ENCODE measurements around the gene GRIP1.
"Not testable (repeated sequence)": the region's sequence is repeated elsewhere in the genome, so short reads cannot be mapped to it uniquely, and the experiment has no call there.

GRIP1 gene

GRCh38 chr12:66531766-66532165 lies 147.1 kb downstream of the GRIP1 start:
- no peak for DNase-seq (ENCODE audit: low spot score)

DNA sequence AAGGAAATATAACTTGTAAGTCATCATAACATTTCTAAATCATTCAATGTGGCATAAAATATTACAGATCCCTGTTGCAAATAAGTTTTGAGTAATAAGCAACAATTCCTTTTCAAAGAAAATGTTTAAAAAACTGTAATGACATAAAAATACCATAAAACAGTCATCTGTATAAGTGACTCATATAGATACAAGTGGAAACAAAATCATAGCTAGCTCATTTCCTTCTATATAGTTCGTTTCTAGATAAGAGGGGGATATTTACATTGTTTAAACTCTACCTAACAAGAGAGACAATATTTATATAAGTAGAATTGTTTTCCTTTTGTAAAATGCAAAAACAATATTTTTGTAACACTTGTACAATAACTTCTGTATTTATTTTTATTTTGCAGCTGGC lies 148.9 kb downstream of the GRIP1 start:
- no peak for DNase-seq (ENCODE audit: low spot score)

- no peak for DNase-seq (ENCODE audit: low spot score)
Observed at GRCh38 chr12:66516561-66516960, 162.3 kb downstream of the GRIP1 start.

- no peak for DNase-seq (ENCODE audit: low spot score)
Observed at GRCh38 chr12:66516133-66516532, 162.7 kb downstream of the GRIP1 start.

DNA sequence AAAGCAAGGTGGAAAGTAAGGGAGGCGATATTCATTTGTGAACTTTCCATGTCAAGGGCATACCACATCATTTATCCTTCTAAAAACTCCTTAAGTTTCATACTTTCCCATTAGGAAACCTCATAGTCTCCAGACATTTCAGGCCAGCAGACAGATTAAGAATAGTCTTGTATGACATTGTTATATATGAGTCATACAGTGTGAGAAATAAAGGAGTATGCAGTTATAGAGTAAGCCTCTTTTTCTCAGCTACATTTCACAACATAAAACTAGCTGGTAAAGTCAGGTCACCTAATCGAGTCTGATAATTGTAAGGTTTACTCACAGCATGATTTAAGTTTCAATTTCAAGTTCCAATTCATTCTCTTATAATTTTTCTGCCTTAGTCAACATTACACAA lies 164.3 kb downstream of the GRIP1 start:
- no peak for DNase-seq (ENCODE audit: low spot score)

DNA sequence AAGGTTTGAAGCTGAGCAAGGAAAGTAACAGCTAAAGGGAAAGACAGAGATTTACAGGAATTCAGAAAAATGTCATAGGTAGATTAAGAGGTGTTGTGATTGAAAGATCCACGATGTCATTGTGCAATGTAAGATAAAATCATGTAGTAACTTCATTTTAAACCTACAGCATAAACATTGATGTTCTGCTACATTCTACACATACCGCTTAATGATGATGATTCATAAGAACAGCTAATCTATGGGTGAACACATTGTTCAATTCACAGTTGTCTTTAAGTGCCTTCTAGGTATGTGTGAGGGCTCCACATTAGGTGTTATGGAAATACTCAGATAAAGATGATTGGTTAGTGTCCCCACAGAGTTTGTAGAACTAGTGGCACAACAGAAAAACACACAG lies 170.9 kb downstream of the GRIP1 start:
- no peak for DNase-seq (ENCODE audit: low spot score)

GRCh38 chr12:66503746-66504145 lies 175.1 kb downstream of the GRIP1 start:
- DNase-seq (ENCODE audit: low spot score), result no peak

GRCh38 chr12:66502911-66503310 lies 176.0 kb downstream of the GRIP1 start:
- no peak for DNase-seq (ENCODE audit: low spot score)

DNA sequence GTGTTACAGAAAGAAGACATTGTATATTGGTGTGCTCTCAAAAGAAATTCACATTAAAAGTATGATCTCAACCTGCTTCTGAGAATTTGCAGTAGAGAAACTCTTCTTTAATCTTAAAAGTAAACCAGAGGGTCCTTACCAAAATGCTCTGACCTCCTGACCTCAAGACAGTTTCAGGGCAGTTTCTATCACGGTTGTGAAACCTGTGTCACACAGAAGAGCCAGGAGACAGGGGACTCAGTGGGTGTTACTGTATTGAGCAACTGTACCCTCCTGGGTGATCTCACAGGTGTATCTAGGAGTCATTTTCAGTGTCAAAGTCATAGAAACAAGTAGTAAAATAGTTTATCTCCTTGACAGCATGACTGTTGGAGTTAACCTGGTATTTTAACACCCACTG lies 178.0 kb downstream of the GRIP1 start:
- no peak for DNase-seq (ENCODE audit: low spot score)

DNA sequence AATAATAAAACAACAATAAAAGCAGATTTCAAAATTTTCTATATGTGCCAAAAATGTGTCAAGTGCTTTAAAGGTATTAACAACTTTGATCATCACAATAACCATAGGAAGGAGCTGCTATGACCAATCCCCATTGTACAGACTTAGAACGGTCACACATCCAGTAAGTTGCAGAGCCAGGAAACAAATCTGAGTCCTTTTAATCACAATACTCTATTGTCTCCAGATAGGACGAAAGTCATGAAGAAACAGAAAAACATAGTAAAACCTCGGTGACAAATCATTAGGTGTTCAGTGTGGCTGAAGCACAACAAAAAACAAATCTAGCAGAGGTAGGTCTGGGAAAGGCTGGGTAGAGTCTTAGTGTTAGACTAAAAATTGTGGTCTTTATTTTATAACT lies 178.8 kb downstream of the GRIP1 start:
- no peak for DNase-seq (ENCODE audit: low spot score)

GRCh38 chr12:66499000-66499399 lies 179.9 kb downstream of the GRIP1 start:
- DNase-seq (ENCODE audit: low spot score), result no peak

DNA sequence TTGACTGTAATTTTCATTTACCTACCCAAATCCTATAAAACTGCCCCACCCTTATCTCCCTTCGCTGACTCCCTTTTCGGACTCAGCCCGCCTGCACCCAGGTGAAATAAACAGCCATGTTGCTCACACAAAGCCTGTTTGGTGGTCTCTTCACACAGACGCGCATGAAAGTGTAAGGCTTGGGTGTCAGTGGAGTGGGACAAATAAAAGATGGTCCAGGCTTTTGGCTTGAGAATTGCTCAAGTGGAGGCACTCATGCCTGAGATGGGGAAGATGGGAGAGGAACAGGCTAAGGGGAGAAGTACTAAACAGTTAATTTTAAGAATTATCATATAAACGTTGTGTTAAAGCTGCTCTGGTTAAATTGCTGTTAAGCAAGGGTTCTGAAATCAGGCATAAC lies 180.8 kb downstream of the GRIP1 start:
- not testable (repeated sequence) for DNase-seq (ENCODE audit: low spot score)

DNA sequence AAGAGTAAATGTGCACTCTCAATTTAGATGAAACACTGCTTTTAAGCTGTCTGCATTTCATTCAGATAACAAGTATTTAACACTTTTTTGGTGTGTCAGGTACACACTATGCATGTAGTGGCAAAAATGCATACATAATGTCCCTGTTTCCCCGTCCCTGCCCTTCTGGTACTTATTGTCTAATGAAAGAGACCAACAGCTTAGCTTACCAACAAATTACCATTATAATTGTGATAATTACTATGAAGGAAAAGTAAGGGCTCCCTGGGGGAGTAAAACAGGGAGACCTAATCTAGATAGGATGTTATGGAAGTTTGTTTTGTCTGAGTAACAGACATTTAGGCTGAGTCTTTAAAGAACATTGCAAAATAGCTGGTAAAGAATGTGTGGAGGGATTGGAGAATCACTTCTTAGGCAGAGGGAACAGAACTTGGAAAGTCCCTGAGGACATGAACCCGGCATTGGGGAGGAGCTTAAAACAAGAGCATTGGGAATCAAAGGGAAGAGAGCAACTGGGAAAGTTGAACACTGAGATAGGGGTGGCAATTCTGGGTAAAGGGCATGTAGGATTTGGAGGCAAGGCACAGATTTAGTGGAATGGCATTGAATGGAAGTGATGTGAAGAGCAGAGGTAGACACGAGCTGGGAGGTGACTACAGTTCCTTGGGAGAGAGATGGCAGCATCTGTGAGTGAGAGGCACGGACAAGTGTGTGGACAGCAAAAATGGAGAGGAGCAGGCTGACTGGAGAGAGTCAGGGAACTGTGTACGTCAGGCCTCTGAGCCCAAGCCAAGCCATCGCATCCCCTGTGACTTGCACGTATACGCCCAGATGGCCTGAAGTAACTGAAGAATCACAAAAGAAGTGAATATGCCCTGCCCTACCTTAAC lies 181.6 kb downstream of the GRIP1 start:
- no peak for DNase-seq (ENCODE audit: low spot score)

- DNase-seq (ENCODE audit: low spot score), result no peak
Observed at GRCh38 chr12:66496595-66496994, 182.3 kb downstream of the GRIP1 start.

GRCh38 chr12:66495709-66496108 lies 183.2 kb downstream of the GRIP1 start:
- DNase-seq (ENCODE audit: low spot score), result no peak

DNA sequence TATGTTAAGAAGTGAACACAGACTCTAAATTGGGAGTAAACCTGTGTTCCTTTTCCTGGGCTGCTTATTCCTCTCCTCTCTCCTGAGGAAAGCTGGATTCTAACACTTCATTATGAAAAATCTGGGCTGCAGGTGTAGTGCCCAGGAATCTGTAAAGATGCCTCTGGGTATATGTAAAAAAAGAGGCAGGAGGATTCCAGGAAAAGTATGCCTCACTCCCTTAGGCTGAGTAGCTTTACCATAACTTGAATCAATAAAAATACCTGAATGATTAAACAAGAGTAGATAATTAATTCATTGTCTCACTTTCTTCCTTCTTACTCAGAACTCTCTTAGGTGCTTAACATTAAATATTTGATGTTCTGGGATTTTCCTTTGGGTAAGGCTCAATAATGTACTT lies 185.1 kb downstream of the GRIP1 start:
- DNase-seq (ENCODE audit: low spot score), result no peak

DNA sequence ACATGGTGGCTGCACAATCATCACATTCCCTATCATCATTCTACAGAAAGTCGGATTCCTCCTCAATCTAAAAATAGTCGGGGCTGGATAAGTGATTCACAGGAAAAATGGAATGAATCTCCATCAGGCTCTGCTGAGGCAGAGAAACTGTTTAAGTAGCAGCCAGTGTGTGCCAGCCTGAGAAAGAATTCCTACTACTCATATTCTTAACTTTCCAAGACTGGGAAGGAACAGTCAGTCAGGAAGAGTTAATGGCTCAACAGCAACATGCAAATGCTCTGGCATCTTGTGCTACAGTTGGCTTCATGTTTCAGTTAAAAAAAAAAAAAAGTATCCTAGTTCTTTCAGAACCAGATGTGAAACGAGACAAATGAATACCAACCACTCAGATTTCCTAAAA lies 187.0 kb downstream of the GRIP1 start:
- DNase-seq (ENCODE audit: low spot score), result no peak

GRCh38 chr12:66482351-66483203 lies 196.3 kb downstream of the GRIP1 start:
- no peak for DNase-seq (ENCODE audit: low spot score)

DNA sequence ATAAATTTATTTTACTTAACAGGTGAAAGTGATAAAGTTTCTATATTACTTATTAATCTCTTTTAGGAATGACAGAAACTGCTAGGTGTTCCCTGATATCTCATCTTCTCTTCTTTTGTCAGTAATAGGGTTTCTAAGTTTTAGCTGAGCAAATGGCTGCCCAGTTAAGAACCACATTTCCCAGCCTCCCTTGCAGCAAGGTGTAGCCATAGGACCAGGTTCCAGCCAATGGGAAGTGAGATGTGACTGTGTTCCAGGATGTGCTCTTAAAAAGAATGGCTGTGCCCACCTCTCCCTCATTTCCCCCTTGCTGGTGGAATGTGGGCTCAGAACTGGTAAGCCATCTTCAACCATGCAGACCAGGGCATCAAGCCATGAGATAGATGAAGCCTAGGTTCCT lies 210.9 kb downstream of the GRIP1 start:
- DNase-seq (ENCODE audit: low spot score), result no peak

GRCh38 chr12:66461331-66461730 lies 217.5 kb downstream of the GRIP1 start:
- no peak for DNase-seq (ENCODE audit: low spot score)

GRCh38 chr12:66459944-66460482 lies 218.9 kb downstream of the GRIP1 start:
- DNase-seq (ENCODE audit: low spot score), result no peak

DNA sequence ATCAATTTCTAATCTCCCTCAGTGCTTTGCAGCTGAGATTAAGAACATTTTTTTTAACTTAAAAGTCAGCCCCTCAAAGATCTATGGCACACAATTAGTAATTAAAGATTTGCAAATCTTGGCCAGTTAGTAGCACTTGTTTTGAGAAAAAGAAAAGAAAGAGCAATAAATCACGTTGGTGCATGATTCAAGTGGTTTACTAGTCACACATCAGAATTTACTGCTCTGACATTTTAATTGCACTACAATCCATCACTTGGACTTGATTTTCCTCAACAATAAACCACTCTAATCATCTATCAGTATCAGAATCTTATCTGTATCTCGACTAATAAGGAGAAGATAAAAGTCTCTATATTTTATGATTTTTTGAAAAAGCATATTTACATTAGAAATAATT lies 222.3 kb downstream of the GRIP1 start:
- no peak for DNase-seq (ENCODE audit: low spot score)

- DNase-seq (ENCODE audit: low spot score), result no peak
Observed at GRCh38 chr12:66453844-66454243, 225.0 kb downstream of the GRIP1 start.

Measured in ecto neural progenitor cell (in vitro differentiated cells).